Epithelial cell of prostate (primary cell): ENCODE results near the gene SEPTIN14.
"Not testable (repeated sequence)": the region's sequence is repeated elsewhere in the genome, so short reads cannot be mapped to it uniquely, and the experiment has no call there.

Experiments used
- DNase-seq: peaks from one replicate; pipeline ENCODE4 v3.0.0-alpha.2; 2011; ENCODE audit warnings: low read depth, low spot score
- H3K27ac ChIP-seq: fragments of 450-650 bp; 2 replicates; pipeline ENCODE4 v1.5.1; 2017; ENCODE audit warnings: mild to moderate bottlenecking

Gene SEPTIN14

GRCh38 chr7:55786901-55787300 is 75.7 kb downstream of the SEPTIN14 start:
- H3K27ac ChIP-seq: no peak overlapping the region
- no peak for DNase-seq

GRCh38 chr7:55785444-55785843 is 77.1 kb downstream of the SEPTIN14 start:
- not testable (repeated sequence) for DNase-seq, H3K27ac ChIP-seq

GRCh38 chr7:55784151-55784550 is 78.4 kb downstream of the SEPTIN14 start:
- no peak overlapping the region for H3K27ac ChIP-seq
- no peak for DNase-seq

GRCh38 chr7:55778631-55779030 is 83.9 kb downstream of the SEPTIN14 start:
- DNase-seq: no peak

GRCh38 chr7:55776196-55776595 is 86.4 kb downstream of the SEPTIN14 start:
- DNase-seq: no peak
- no peak overlapping the region for H3K27ac ChIP-seq

More at GRCh38 chr7:55778631-55779030, 83.9 kb downstream of the SEPTIN14 start:
- H3K27ac ChIP-seq: no peak overlapping the region

GRCh38 chr7:55775051-55775420 is 87.5 kb downstream of the SEPTIN14 start:
- DNase-seq: no peak
- peak overlapping the region; percentile 64 for H3K27ac ChIP-seq

- peak; percentile 41 for DNase-seq
- H3K27ac ChIP-seq: peak overlapping the region; percentile 64
Observed at GRCh38 chr7:55774327-55775050, 88.1 kb downstream of the SEPTIN14 start.

GRCh38 chr7:55770778-55771177 is 91.8 kb downstream of the SEPTIN14 start:
- DNase-seq: no peak
- no peak overlapping the region for H3K27ac ChIP-seq

- DNase-seq, H3K27ac ChIP-seq: not testable (repeated sequence)
Observed at GRCh38 chr7:55753274-55753862, 109.2 kb downstream of the SEPTIN14 start.

GRCh38 chr7:55744706-55745105 is 117.8 kb downstream of the SEPTIN14 start:
- not testable (repeated sequence) for H3K27ac ChIP-seq, DNase-seq
